ENCODE measurements around the gene IFNA5. TPM values are rescaled to one million over a fixed set of nuclear protein-coding genes. Genes with fewer than 3 reads are reported as not detected.

IFNA5 gene
- not detected for total RNA-seq

GRCh38 chr9:21305213-21305612, at the start of gene IFNA5:
TSS of gene IFNA5 (minus strand) at chr9:21305313. CDS start at chr9:21305256, 57 bp downstream.
- H3K9me3 ChIP-seq: no peaks in the 10 kb centered on the region

GRCh38 chr9:21350787-21351186, 45.7 kb upstream of the IFNA5 start, which contains the start of gene IFNA6:
TSS of gene IFNA6 (minus strand) at chr9:21350887. CDS start at chr9:21350887, 0 bp downstream.
- no peak within 1 kb of the TSS for H3K4me3 ChIP-seq
- no peaks in the 10 kb centered on the region for H3K27me3 ChIP-seq
- H3K27ac ChIP-seq: no peak within 1 kb of the TSS
- DNase-seq (ENCODE audit: low spot score): no peak
- no peak for TF ChIP-seq CTCF (IDR thresholded peaks at IDR 0.05)
- no peaks in the 10 kb centered on the region for H3K36me3 ChIP-seq
- no peaks in the 10 kb centered on the region for H3K4me1 ChIP-seq
- peaks cover 0 to under 1% of the 10 kb centered on the region in 2 donors for H3K9me3 ChIP-seq

More at GRCh38 chr9:21305213-21305612, at the start of gene IFNA5:
- H3K36me3 ChIP-seq: no peaks in the 10 kb centered on the region
- H3K4me1 ChIP-seq: no peaks in the 10 kb centered on the region
- no peak for DNase-seq (ENCODE audit: low spot score)
- no peak for TF ChIP-seq CTCF (IDR thresholded peaks at IDR 0.05)
- no peak within 1 kb of the TSS for H3K4me3 ChIP-seq
- H3K27me3 ChIP-seq: no peaks in the 10 kb centered on the region
- H3K27ac ChIP-seq: no peak within 1 kb of the TSS

- no peak overlapping the region for H3K27ac ChIP-seq
- H3K4me1 ChIP-seq: no peaks in the 10 kb centered on the region
- peaks cover 0 to 8% of the 10 kb centered on the region in 2 donors for H3K9me3 ChIP-seq
- no peaks in the 10 kb centered on the region for H3K36me3 ChIP-seq
- H3K27me3 ChIP-seq: no peaks in the 10 kb centered on the region
- no peak for DNase-seq (ENCODE audit: low spot score)
- no peak for TF ChIP-seq CTCF (IDR thresholded peaks at IDR 0.05)
- H3K4me3 ChIP-seq: no peak overlapping the region
Observed at GRCh38 chr9:21348430-21348970, 43.4 kb upstream of the IFNA5 start.

GRCh38 chr9:21340735-21341134, 35.6 kb upstream of the IFNA5 start:
- no peaks in the 10 kb centered on the region for H3K36me3 ChIP-seq
- H3K27ac ChIP-seq: no peak overlapping the region
- no peaks in the 10 kb centered on the region for H3K27me3 ChIP-seq
- no peak for TF ChIP-seq CTCF (IDR thresholded peaks at IDR 0.05)
- no peak for DNase-seq (ENCODE audit: low spot score)
- H3K4me1 ChIP-seq: no peaks in the 10 kb centered on the region
- H3K4me3 ChIP-seq: no peak overlapping the region
- peaks cover 0 to 7% of the 10 kb centered on the region in 2 donors for H3K9me3 ChIP-seq

GRCh38 chr9:21336457-21336856, 31.3 kb upstream of the IFNA5 start:
- no peak for TF ChIP-seq CTCF (IDR thresholded peaks at IDR 0.05)
- Histone ChIP-seq H3K9me3 (no peaks in the 10 kb centered on the region), H3K36me3 (no peaks in the 10 kb centered on the region), H3K27ac (no peak overlapping the region), H3K4me1 (peaks cover 0 to 29% of the 10 kb centered on the region in 2 donors), H3K4me3 (no peak overlapping the region), H3K27me3 (no peaks in the 10 kb centered on the region)
- DNase-seq (ENCODE audit: low spot score): no peak
